HUES6 (cell line): ENCODE results near the gene MFSD6.

Experiments
- H3K27ac ChIP-seq: 2 replicates; pipeline ENCODE4 v1.7.0; 2013; ENCODE audit warnings: low read depth, mild to moderate bottlenecking, low read length, inconsistent platforms
- H3K27me3 ChIP-seq: 2 replicates; pipeline ENCODE4 v1.6.1; 2013; ENCODE audit warnings: low read length; ENCODE audit not compliant: control insufficient read depth, insufficient read depth
- H3K36me3 ChIP-seq: 2 replicates; pipeline ENCODE4 v1.6.1; 2013; ENCODE audit warnings: low read length; ENCODE audit not compliant: control insufficient read depth, insufficient read depth
- H3K4me1 ChIP-seq: 2 replicates; pipeline ENCODE4 v1.6.1; 2013; ENCODE audit warnings: low read length; ENCODE audit not compliant: control insufficient read depth, insufficient read depth
- H3K4me3 ChIP-seq: 2 replicates; pipeline ENCODE4 v1.5.1; 2013; ENCODE audit warnings: low read depth, low read length
- H3K9ac ChIP-seq: one replicate; pipeline ENCODE4 v1.6.1; 2013; ENCODE audit warnings: mild to moderate bottlenecking, low read length
- H3K9me3 ChIP-seq: 2 replicates; pipeline ENCODE4 v1.6.1; 2013; ENCODE audit warnings: low read depth, low read length; ENCODE audit not compliant: control insufficient read depth, insufficient read depth

The MFSD6 gene

GRCh38 chr2:190452433-190452832, 44.3 kb downstream of the MFSD6 start:
- H3K27me3 ChIP-seq: no peaks in the 10 kb centered on the region
- no peaks in the 10 kb centered on the region for H3K36me3 ChIP-seq
- no peaks in the 10 kb centered on the region for H3K9me3 ChIP-seq
- H3K4me3 ChIP-seq: no peak overlapping the region
- H3K4me1 ChIP-seq: no peaks in the 10 kb centered on the region
- H3K9ac ChIP-seq: no peak overlapping the region
- no peak overlapping the region for H3K27ac ChIP-seq

GRCh38 chr2:190454795-190455194, 46.6 kb downstream of the MFSD6 start:
- no peak overlapping the region for H3K9ac ChIP-seq
- no peaks in the 10 kb centered on the region for H3K27me3 ChIP-seq
- no peaks in the 10 kb centered on the region for H3K9me3 ChIP-seq
- H3K36me3 ChIP-seq: no peaks in the 10 kb centered on the region
- no peak overlapping the region for H3K27ac ChIP-seq
- no peaks in the 10 kb centered on the region for H3K4me1 ChIP-seq
- no peak overlapping the region for H3K4me3 ChIP-seq

GRCh38 chr2:190455358-190456095, 47.4 kb downstream of the MFSD6 start:
- Histone ChIP-seq H3K27me3 (no peaks in the 10 kb centered on the region), H3K27ac (no peak overlapping the region), H3K9ac (no peak overlapping the region), H3K4me1 (no peaks in the 10 kb centered on the region), H3K36me3 (no peaks in the 10 kb centered on the region), H3K9me3 (no peaks in the 10 kb centered on the region), H3K4me3 (no peak overlapping the region)

- no peaks in the 10 kb centered on the region for H3K36me3 ChIP-seq
- H3K4me3 ChIP-seq: no peak overlapping the region
- no peaks in the 10 kb centered on the region for H3K27me3 ChIP-seq
- H3K9me3 ChIP-seq: no peaks in the 10 kb centered on the region
- H3K9ac ChIP-seq: no peak overlapping the region
- no peaks in the 10 kb centered on the region for H3K4me1 ChIP-seq
- H3K27ac ChIP-seq: no peak overlapping the region
Observed at GRCh38 chr2:190456833-190457232, 48.7 kb downstream of the MFSD6 start.

- Histone ChIP-seq H3K4me3 (no peak overlapping the region), H3K27ac (no peak overlapping the region), H3K9ac (no peak overlapping the region), H3K9me3 (no peaks in the 10 kb centered on the region), H3K36me3 (no peaks in the 10 kb centered on the region), H3K27me3 (no peaks in the 10 kb centered on the region), H3K4me1 (no peaks in the 10 kb centered on the region)
Observed at GRCh38 chr2:190457256-190457655, 49.1 kb downstream of the MFSD6 start.

GRCh38 chr2:190458352-190459107, 50.4 kb downstream of the MFSD6 start:
- H3K27me3 ChIP-seq: no peaks in the 10 kb centered on the region
- no peaks in the 10 kb centered on the region for H3K9me3 ChIP-seq
- no peak overlapping the region for H3K9ac ChIP-seq
- H3K27ac ChIP-seq: no peak overlapping the region
- H3K4me3 ChIP-seq: no peak overlapping the region
- H3K4me1 ChIP-seq: no peaks in the 10 kb centered on the region
- H3K36me3 ChIP-seq: no peaks in the 10 kb centered on the region

- Histone ChIP-seq H3K27me3 (no peaks in the 10 kb centered on the region), H3K9me3 (no peaks in the 10 kb centered on the region), H3K4me1 (no peaks in the 10 kb centered on the region), H3K9ac (no peak overlapping the region), H3K4me3 (no peak overlapping the region), H3K27ac (no peak overlapping the region), H3K36me3 (no peaks in the 10 kb centered on the region)
Observed at GRCh38 chr2:190459881-190460280, 51.7 kb downstream of the MFSD6 start.

- no peak overlapping the region for H3K4me3 ChIP-seq
- H3K27ac ChIP-seq: no peak overlapping the region
- H3K36me3 ChIP-seq: no peaks in the 10 kb centered on the region
- H3K9ac ChIP-seq: no peak overlapping the region
- no peaks in the 10 kb centered on the region for H3K9me3 ChIP-seq
- H3K4me1 ChIP-seq: no peaks in the 10 kb centered on the region
- H3K27me3 ChIP-seq: no peaks in the 10 kb centered on the region
Observed at GRCh38 chr2:190460487-190460886, 52.3 kb downstream of the MFSD6 start.

- H3K9me3 ChIP-seq: no peaks in the 10 kb centered on the region
- no peaks in the 10 kb centered on the region for H3K36me3 ChIP-seq
- H3K27ac ChIP-seq: no peak overlapping the region
- no peak overlapping the region for H3K4me3 ChIP-seq
- no peaks in the 10 kb centered on the region for H3K4me1 ChIP-seq
- H3K9ac ChIP-seq: no peak overlapping the region
- no peaks in the 10 kb centered on the region for H3K27me3 ChIP-seq
Observed at GRCh38 chr2:190462181-190462580, 54.0 kb downstream of the MFSD6 start.

GRCh38 chr2:190462611-190463010, 54.5 kb downstream of the MFSD6 start:
- Histone ChIP-seq H3K27ac (no peak overlapping the region), H3K27me3 (no peaks in the 10 kb centered on the region), H3K4me1 (peaks cover under 1% of the 10 kb centered on the region; the same call in 1 of the 2 replicates), H3K9me3 (no peaks in the 10 kb centered on the region), H3K4me3 (no peak overlapping the region), H3K36me3 (no peaks in the 10 kb centered on the region), H3K9ac (no peak overlapping the region)

GRCh38 chr2:190465060-190465459, 56.9 kb downstream of the MFSD6 start:
- H3K27ac ChIP-seq: no peak overlapping the region
- no peak overlapping the region for H3K9ac ChIP-seq
- H3K27me3 ChIP-seq: no peaks in the 10 kb centered on the region
- H3K36me3 ChIP-seq: no peaks in the 10 kb centered on the region
- no peak overlapping the region for H3K4me3 ChIP-seq
- H3K4me1 ChIP-seq: peaks cover 5% of the 10 kb centered on the region; the same call in 1 of the 2 replicates
- no peaks in the 10 kb centered on the region for H3K9me3 ChIP-seq
